GM13977 (cell line): ENCODE data around the gene INPP4A.

ENCODE experiments used
- DNase-seq: peaks from one replicate; pipeline ENCODE4 v3.0.0; 2012; ENCODE audit warnings: low spot score
- CTCF ChIP-seq: IDR thresholded peaks from 2 replicates; pipeline ENCODE4 v1.5.1; 2012; ENCODE audit warnings: mild to moderate bottlenecking, control low read depth; ENCODE audit not compliant: insufficient read depth; ENCODE audit errors: extremely low read depth, missing control alignments
- in situ Hi-C: fragments of 300-500 bp; cut with MboI; formaldehyde crosslinking; loops from one replicate; pipeline ENCODE4 v1.12.0; 2022; ENCODE audit warnings: low sequenced_read_pairs, low pct_unique_long_range_greater_than_20kb, mixed read lengths, inconsistent platforms; ENCODE audit not compliant: unreplicated experiment

The INPP4A gene

GRCh38 chr2:98479959-98480524, 35.4 kb downstream of the INPP4A start:
- in situ Hi-C loops: no loop called here

GRCh38 chr2:98480598-98480997, 35.9 kb downstream of the INPP4A start:
- in situ Hi-C loops: no loop called here
- DNase-seq: no peak
- no peak for TF ChIP-seq CTCF

More at GRCh38 chr2:98479959-98480524, 35.4 kb downstream of the INPP4A start:
- DNase-seq: no peak
- no peak for TF ChIP-seq CTCF

- in situ Hi-C loops: no loop called here
- no peak for TF ChIP-seq CTCF
- DNase-seq: no peak
These were observed 37.7 kb downstream of the INPP4A start for GRCh38 chr2:98482362-98482761.

GRCh38 chr2:98483257-98483861, 38.7 kb downstream of the INPP4A start:
- in situ Hi-C loops: no loop called here
- no peak for TF ChIP-seq CTCF
- DNase-seq: peak; percentile 70

GRCh38 chr2:98484121-98484557, 39.5 kb downstream of the INPP4A start:
- no peak for TF ChIP-seq CTCF
- no peak for DNase-seq
- in situ Hi-C loops: no loop called here

GRCh38 chr2:98484652-98485452, 40.2 kb downstream of the INPP4A start:
- in situ Hi-C loops: no loop called here
- TF ChIP-seq CTCF: no peak
- no peak for DNase-seq
